IPS-NIHi7 (cell line): Measurements from ENCODE around the gene SLC66A1.

Source experiments
- DNase-seq: peaks from one replicate; pipeline ENCODE4 v3.0.0; 2012; ENCODE audit warnings: mixed read lengths; ENCODE audit errors: extremely low spot score

SLC66A1 gene

DNA sequence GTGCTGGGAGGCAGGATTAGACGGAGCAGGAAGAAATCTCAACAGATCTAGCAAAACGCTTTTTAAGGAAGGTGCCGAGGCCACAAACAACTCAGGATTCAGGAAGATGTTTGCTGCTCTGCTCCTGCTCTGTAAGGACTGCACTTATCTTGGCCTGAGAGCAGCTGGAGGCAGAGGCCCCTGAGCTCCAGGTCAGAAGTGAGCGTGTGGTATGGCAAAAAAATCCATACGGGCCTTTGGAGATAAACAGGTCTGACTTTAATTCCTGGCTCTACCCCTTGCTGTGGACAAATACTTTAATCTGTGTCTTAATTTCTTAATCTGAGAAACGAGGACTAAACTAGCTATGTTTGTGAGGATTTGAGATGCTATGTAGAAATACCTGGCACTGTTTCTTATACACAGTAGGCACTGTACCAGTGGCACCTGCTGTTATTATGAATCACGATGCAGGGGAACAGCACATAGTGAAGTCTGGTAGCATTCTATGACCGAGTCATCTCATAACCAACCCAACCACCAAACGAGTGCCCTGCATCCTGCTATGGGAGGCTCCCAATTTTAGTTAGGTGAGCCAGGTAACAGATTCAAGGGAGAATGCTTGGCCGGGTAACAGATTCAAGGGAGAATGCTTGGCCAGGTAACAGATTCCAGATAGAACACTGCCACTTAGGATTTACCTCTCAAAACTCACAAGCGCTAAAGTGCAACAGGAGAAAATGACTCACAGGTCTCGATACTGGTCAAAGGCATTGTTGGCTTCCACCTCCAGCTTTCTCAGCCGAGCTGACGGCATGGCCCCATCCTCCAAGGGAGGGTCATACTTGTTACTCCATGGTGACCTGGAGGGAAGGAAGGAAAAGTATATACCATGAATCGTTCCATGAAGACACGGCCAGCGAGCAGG, 65.9 kb downstream of the SLC66A1 start:
- no peak for DNase-seq
